Measurements from ENCODE around the gene CREBBP.

The CREBBP gene

GRCh38 chr16:3759736-3760135 is 120.8 kb downstream of the CREBBP start:
- no peak for DNase-seq
- TF ChIP-seq GATA1 (IDR thresholded peaks at IDR 0.05; ENCODE audit: low read depth, low read length), result no peak
- no peak for TF ChIP-seq POLR2A (IDR thresholded peaks at IDR 0.05; ENCODE audit: low read length)

GRCh38 chr16:3756113-3756512 is 124.4 kb downstream of the CREBBP start:
- DNase-seq, result no peak
- TF ChIP-seq GATA1 (IDR thresholded peaks at IDR 0.05; ENCODE audit: low read depth, low read length) (no peak), POLR2A (IDR thresholded peaks at IDR 0.05; ENCODE audit: low read length) (no peak)

GRCh38 chr16:3755249-3755648 is 125.3 kb downstream of the CREBBP start:
- no peak for TF ChIP-seq GATA1 (IDR thresholded peaks at IDR 0.05; ENCODE audit: low read depth, low read length)
- no peak for TF ChIP-seq POLR2A (IDR thresholded peaks at IDR 0.05; ENCODE audit: low read length)
- no peak for DNase-seq

- no peak for DNase-seq
- TF ChIP-seq POLR2A (IDR thresholded peaks at IDR 0.05; ENCODE audit: low read length) (no peak), GATA1 (IDR thresholded peaks at IDR 0.05; ENCODE audit: low read depth, low read length) (no peak)
Observed at GRCh38 chr16:3754772-3755171, 125.7 kb downstream of the CREBBP start.

- no peak for DNase-seq
Observed at GRCh38 chr16:3754081-3754703, 126.3 kb downstream of the CREBBP start.

GRCh38 chr16:3752984-3753383 is 127.5 kb downstream of the CREBBP start:
- TF ChIP-seq POLR2A (IDR thresholded peaks at IDR 0.05; ENCODE audit: low read length), result no peak
- no peak for TF ChIP-seq GATA1 (IDR thresholded peaks at IDR 0.05; ENCODE audit: low read depth, low read length)
- no peak for DNase-seq

More at GRCh38 chr16:3754081-3754703, 126.3 kb downstream of the CREBBP start:
- TF ChIP-seq POLR2A (IDR thresholded peaks at IDR 0.05; ENCODE audit: low read length) (no peak), GATA1 (IDR thresholded peaks at IDR 0.05; ENCODE audit: low read depth, low read length) (no peak)

GRCh38 chr16:3751878-3752277 is 128.6 kb downstream of the CREBBP start:
- no peak for DNase-seq
- TF ChIP-seq POLR2A (IDR thresholded peaks at IDR 0.05; ENCODE audit: low read length) (no peak), GATA1 (IDR thresholded peaks at IDR 0.05; ENCODE audit: low read depth, low read length) (no peak)

- DNase-seq, result no peak
- TF ChIP-seq GATA1 (IDR thresholded peaks at IDR 0.05; ENCODE audit: low read depth, low read length), result no peak
- TF ChIP-seq POLR2A (IDR thresholded peaks at IDR 0.05; ENCODE audit: low read length), result no peak
Observed at GRCh38 chr16:3748307-3748706, 132.2 kb downstream of the CREBBP start.

GRCh38 chr16:3745751-3746355 is 134.7 kb downstream of the CREBBP start:
- no peak for TF ChIP-seq GATA1 (IDR thresholded peaks at IDR 0.05; ENCODE audit: low read depth, low read length)
- TF ChIP-seq POLR2A (IDR thresholded peaks at IDR 0.05; ENCODE audit: low read length), result no peak
- DNase-seq, result no peak

GRCh38 chr16:3744018-3744417 is 136.5 kb downstream of the CREBBP start:
- TF ChIP-seq POLR2A (IDR thresholded peaks at IDR 0.05; ENCODE audit: low read length) (no peak), GATA1 (IDR thresholded peaks at IDR 0.05; ENCODE audit: low read depth, low read length) (no peak)
- no peak for DNase-seq

- DNase-seq, result no peak
- TF ChIP-seq GATA1 (IDR thresholded peaks at IDR 0.05; ENCODE audit: low read depth, low read length), result no peak
- TF ChIP-seq POLR2A (IDR thresholded peaks at IDR 0.05; ENCODE audit: low read length), result no peak
Observed at GRCh38 chr16:3740934-3741333, 139.6 kb downstream of the CREBBP start.

- no peak for DNase-seq
- TF ChIP-seq GATA1 (IDR thresholded peaks at IDR 0.05; ENCODE audit: low read depth, low read length) (no peak), POLR2A (IDR thresholded peaks at IDR 0.05; ENCODE audit: low read length) (no peak)
Observed at GRCh38 chr16:3740186-3740585, 140.3 kb downstream of the CREBBP start.

- DNase-seq, result no peak
- no peak for TF ChIP-seq POLR2A (IDR thresholded peaks at IDR 0.05; ENCODE audit: low read length)
- no peak for TF ChIP-seq GATA1 (IDR thresholded peaks at IDR 0.05; ENCODE audit: low read depth, low read length)
Observed at GRCh38 chr16:3739636-3740035, 140.9 kb downstream of the CREBBP start.

GRCh38 chr16:3738541-3738940 is 142.0 kb downstream of the CREBBP start:
- no peak for DNase-seq
- TF ChIP-seq POLR2A (IDR thresholded peaks at IDR 0.05; ENCODE audit: low read length), result no peak
- no peak for TF ChIP-seq GATA1 (IDR thresholded peaks at IDR 0.05; ENCODE audit: low read depth, low read length)

GRCh38 chr16:3738128-3738527 is 142.4 kb downstream of the CREBBP start:
- no peak for DNase-seq
- TF ChIP-seq GATA1 (IDR thresholded peaks at IDR 0.05; ENCODE audit: low read depth, low read length) (no peak), POLR2A (IDR thresholded peaks at IDR 0.05; ENCODE audit: low read length) (no peak)

All from erythroblast (primary cell).